Hepatic stellate cell (primary cell): ENCODE results near the gene LNX2.

ENCODE experiments used
- DNase-seq: peaks from one replicate; pipeline ENCODE4 v3.0.0; 2011; ENCODE audit warnings: low spot score

The LNX2 gene

GRCh38 chr13:27504128-27504867, 116.0 kb downstream of the LNX2 start:
- DNase-seq = no peak

- no peak for DNase-seq
These were observed 119.4 kb downstream of the LNX2 start for GRCh38 chr13:27500806-27501534.

- DNase-seq = no peak
These were observed 122.6 kb downstream of the LNX2 start for GRCh38 chr13:27497563-27498230.

- no peak for DNase-seq
These were observed 123.6 kb downstream of the LNX2 start for GRCh38 chr13:27496536-27497273.

- no peak for DNase-seq
These were observed 124.3 kb downstream of the LNX2 start for GRCh38 chr13:27496006-27496405.
